ENCODE measurements around the gene FOXP1.

Gene FOXP1

DNA sequence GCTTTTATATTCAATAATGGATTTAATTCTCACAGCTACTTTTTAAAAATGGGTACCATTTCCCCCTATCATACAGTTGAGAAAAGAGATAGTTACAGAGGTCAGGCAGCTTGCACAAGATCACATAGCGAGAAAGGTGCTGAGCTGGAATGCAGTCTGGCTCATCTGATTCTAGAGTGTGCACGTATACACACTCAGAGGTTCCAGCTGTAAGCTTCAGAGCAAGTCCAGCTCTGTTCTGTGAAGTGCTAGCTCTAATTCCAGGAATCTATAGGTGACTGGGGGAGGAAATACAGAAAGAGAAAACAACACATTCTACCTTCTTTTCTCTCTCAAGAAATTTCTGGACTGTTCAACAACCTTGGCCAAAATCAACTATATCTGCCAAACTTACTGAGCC lies 318.7 kb downstream of the FOXP1 start:
- Histone ChIP-seq H3K27me3 (ENCODE audit: control insufficient read depth in 2 of 2, insufficient read depth in 2 of 2, low read length in 2 of 2) (no peaks in the 10 kb centered on the region), H3K9me3 (ENCODE audit: control insufficient read depth in 2 of 2, low read length in 2 of 2) (no peaks in the 10 kb centered on the region), H3K9ac (ENCODE audit: low read depth in 1 of 2, low read length in 2 of 2) (no peak overlapping the region), H3K27ac (ENCODE audit: low read depth in 2 of 2, low read length in 2 of 2) (no peak overlapping the region), H3K4me3 (ENCODE audit: low read length in 2 of 2) (no peak overlapping the region), H3K4me1 (ENCODE audit: control insufficient read depth in 2 of 2, insufficient read depth in 2 of 2, low read length in 2 of 2) (no peaks in the 10 kb centered on the region), H3K36me3 (ENCODE audit: control insufficient read depth in 2 of 2, insufficient read depth in 2 of 2, low read length in 2 of 2) (no peaks in the 10 kb centered on the region)

DNA sequence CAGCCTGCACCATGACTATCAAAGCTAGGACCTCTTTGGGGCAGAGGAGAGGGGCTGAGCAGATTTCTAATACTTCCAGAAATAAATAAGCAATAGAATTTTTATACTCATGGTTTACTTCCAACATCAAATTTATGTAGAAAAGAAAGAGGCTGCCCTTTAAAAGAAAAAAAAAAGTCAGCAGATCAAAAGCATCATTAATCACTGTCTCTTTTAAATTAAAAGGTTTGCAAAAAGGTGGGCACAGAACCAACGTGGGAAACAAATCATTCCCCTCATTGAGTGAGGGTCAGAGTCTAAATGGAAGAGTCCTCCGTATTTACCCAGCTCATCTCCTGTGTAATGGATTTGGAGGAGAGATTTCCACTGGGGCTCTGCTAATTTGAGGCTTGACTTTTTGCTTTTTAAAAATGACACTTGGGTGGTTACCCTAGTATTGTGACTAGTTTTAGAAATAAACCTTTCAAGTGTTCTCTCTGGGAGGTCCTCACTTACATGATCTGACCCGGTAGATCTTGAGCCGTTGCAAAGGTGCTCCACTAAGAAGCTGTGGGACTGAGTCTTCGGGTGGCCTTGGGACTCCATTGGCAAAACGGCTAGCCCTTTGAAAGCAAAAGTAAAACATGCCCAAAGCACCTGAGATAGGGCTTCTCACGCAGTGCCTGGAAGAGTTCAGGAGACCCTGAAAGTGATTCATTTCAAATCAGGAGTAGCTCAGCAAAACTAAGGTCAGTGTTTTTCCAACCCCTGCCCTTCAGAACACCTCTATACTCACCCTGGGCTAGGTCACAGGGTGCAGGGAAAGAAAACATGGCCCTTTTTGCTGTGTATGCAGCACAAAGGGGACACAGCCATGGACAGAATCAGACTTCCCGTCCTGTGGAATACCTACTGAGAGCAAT lies 320.9 kb downstream of the FOXP1 start:
- no peak overlapping the region for H3K27ac ChIP-seq (ENCODE audit: low read depth in 2 of 2, low read length in 2 of 2)
- peaks cover 3 to 4% of the 10 kb centered on the region in 2 donors for H3K4me1 ChIP-seq (ENCODE audit: control insufficient read depth in 2 of 2, insufficient read depth in 2 of 2, low read length in 2 of 2)
- H3K9me3 ChIP-seq (ENCODE audit: control insufficient read depth in 2 of 2, low read length in 2 of 2) = no peaks in the 10 kb centered on the region
- H3K27me3 ChIP-seq (ENCODE audit: control insufficient read depth in 2 of 2, insufficient read depth in 2 of 2, low read length in 2 of 2) = no peaks in the 10 kb centered on the region
- no peak overlapping the region for H3K4me3 ChIP-seq (ENCODE audit: low read length in 2 of 2)
- H3K9ac ChIP-seq (ENCODE audit: low read depth in 1 of 2, low read length in 2 of 2) = no peak overlapping the region
- no peaks in the 10 kb centered on the region for H3K36me3 ChIP-seq (ENCODE audit: control insufficient read depth in 2 of 2, insufficient read depth in 2 of 2, low read length in 2 of 2)

- Histone ChIP-seq H3K4me1 (ENCODE audit: control insufficient read depth in 2 of 2, insufficient read depth in 2 of 2, low read length in 2 of 2) (peaks cover 3 to 4% of the 10 kb centered on the region in 2 donors), H3K36me3 (ENCODE audit: control insufficient read depth in 2 of 2, insufficient read depth in 2 of 2, low read length in 2 of 2) (no peaks in the 10 kb centered on the region), H3K9ac (ENCODE audit: low read depth in 1 of 2, low read length in 2 of 2) (no peak overlapping the region), H3K4me3 (ENCODE audit: low read length in 2 of 2) (no peak overlapping the region), H3K27ac (ENCODE audit: low read depth in 2 of 2, low read length in 2 of 2) (no peak overlapping the region), H3K9me3 (ENCODE audit: control insufficient read depth in 2 of 2, low read length in 2 of 2) (no peaks in the 10 kb centered on the region), H3K27me3 (ENCODE audit: control insufficient read depth in 2 of 2, insufficient read depth in 2 of 2, low read length in 2 of 2) (no peaks in the 10 kb centered on the region)
Observed at GRCh38 chr3:71260782-71261181, 322.7 kb downstream of the FOXP1 start.

- Histone ChIP-seq H3K9me3 (ENCODE audit: control insufficient read depth in 2 of 2, low read length in 2 of 2) (no peaks in the 10 kb centered on the region), H3K9ac (ENCODE audit: low read depth in 1 of 2, low read length in 2 of 2) (no peak overlapping the region), H3K27me3 (ENCODE audit: control insufficient read depth in 2 of 2, insufficient read depth in 2 of 2, low read length in 2 of 2) (no peaks in the 10 kb centered on the region), H3K36me3 (ENCODE audit: control insufficient read depth in 2 of 2, insufficient read depth in 2 of 2, low read length in 2 of 2) (no peaks in the 10 kb centered on the region), H3K4me1 (ENCODE audit: control insufficient read depth in 2 of 2, insufficient read depth in 2 of 2, low read length in 2 of 2) (peaks cover 6 to 15% of the 10 kb centered on the region in 2 donors), H3K27ac (ENCODE audit: low read depth in 2 of 2, low read length in 2 of 2) (peak overlapping the region; percentile 20 to 28), H3K4me3 (ENCODE audit: low read length in 2 of 2) (no peak overlapping the region)
Observed at GRCh38 chr3:71258526-71258925, 325.0 kb downstream of the FOXP1 start.

- H3K9ac ChIP-seq (ENCODE audit: low read depth in 1 of 2, low read length in 2 of 2) = no peak overlapping the region
- peaks cover 6 to 15% of the 10 kb centered on the region in 2 donors for H3K4me1 ChIP-seq (ENCODE audit: control insufficient read depth in 2 of 2, insufficient read depth in 2 of 2, low read length in 2 of 2)
- H3K27ac ChIP-seq (ENCODE audit: low read depth in 2 of 2, low read length in 2 of 2) = peak overlapping the region; percentile 20 to 28
- no peak overlapping the region for H3K4me3 ChIP-seq (ENCODE audit: low read length in 2 of 2)
- H3K36me3 ChIP-seq (ENCODE audit: control insufficient read depth in 2 of 2, insufficient read depth in 2 of 2, low read length in 2 of 2) = no peaks in the 10 kb centered on the region
- no peaks in the 10 kb centered on the region for H3K27me3 ChIP-seq (ENCODE audit: control insufficient read depth in 2 of 2, insufficient read depth in 2 of 2, low read length in 2 of 2)
- no peaks in the 10 kb centered on the region for H3K9me3 ChIP-seq (ENCODE audit: control insufficient read depth in 2 of 2, low read length in 2 of 2)
Observed at GRCh38 chr3:71258116-71258515, 325.4 kb downstream of the FOXP1 start.

GRCh38 chr3:71255498-71255897 lies 328.0 kb downstream of the FOXP1 start:
- no peak overlapping the region for H3K9ac ChIP-seq (ENCODE audit: low read depth in 1 of 2, low read length in 2 of 2)
- no peak overlapping the region for H3K27ac ChIP-seq (ENCODE audit: low read depth in 2 of 2, low read length in 2 of 2)
- no peaks in the 10 kb centered on the region for H3K36me3 ChIP-seq (ENCODE audit: control insufficient read depth in 2 of 2, insufficient read depth in 2 of 2, low read length in 2 of 2)
- H3K4me1 ChIP-seq (ENCODE audit: control insufficient read depth in 2 of 2, insufficient read depth in 2 of 2, low read length in 2 of 2) = peaks cover 6 to 15% of the 10 kb centered on the region in 2 donors
- H3K27me3 ChIP-seq (ENCODE audit: control insufficient read depth in 2 of 2, insufficient read depth in 2 of 2, low read length in 2 of 2) = no peaks in the 10 kb centered on the region
- H3K9me3 ChIP-seq (ENCODE audit: control insufficient read depth in 2 of 2, low read length in 2 of 2) = no peaks in the 10 kb centered on the region
- no peak overlapping the region for H3K4me3 ChIP-seq (ENCODE audit: low read length in 2 of 2)

DNA sequence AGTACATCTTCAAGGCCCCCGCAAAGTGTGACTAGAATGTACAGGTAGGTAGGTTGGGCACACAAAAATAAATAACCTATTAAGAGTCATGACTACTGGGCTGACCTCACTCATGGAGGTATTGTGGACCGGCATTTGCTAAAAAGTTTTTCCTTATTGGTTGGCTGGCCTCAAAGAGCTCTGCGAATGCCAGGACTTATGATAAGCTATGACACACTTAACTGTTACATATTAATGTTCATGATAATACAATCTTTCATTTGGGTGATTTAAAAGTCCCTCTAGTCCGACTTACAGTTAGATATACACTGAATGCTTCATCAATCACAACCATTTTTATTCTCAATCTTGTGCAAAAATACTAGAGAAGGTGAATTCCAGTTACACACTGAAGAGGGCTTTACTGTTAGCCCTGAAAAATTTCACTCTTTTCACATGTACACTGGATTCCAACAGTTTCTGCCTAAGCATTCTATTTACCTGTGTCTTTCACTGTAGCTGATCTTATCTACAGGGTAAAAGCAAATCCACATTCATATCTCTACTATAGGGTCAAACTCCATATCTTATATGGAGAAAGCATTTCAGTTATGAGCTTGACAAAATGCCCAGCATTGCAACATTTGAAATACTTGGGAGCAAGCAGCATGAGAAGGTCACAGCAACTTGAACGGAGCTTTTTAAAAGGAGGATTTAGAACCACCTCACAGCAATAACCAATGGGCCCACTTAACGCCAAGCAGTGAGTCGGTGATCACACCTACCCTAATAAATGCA lies 329.1 kb downstream of the FOXP1 start:
- no peaks in the 10 kb centered on the region for H3K27me3 ChIP-seq (ENCODE audit: control insufficient read depth in 2 of 2, insufficient read depth in 2 of 2, low read length in 2 of 2)
- no peaks in the 10 kb centered on the region for H3K9me3 ChIP-seq (ENCODE audit: control insufficient read depth in 2 of 2, low read length in 2 of 2)
- H3K9ac ChIP-seq (ENCODE audit: low read depth in 1 of 2, low read length in 2 of 2) = no peak overlapping the region
- peak overlapping the region; percentile 38 to 55 for H3K27ac ChIP-seq (ENCODE audit: low read depth in 2 of 2, low read length in 2 of 2)
- H3K4me1 ChIP-seq (ENCODE audit: control insufficient read depth in 2 of 2, insufficient read depth in 2 of 2, low read length in 2 of 2) = peaks cover 7 to 15% of the 10 kb centered on the region in 2 donors
- no peaks in the 10 kb centered on the region for H3K36me3 ChIP-seq (ENCODE audit: control insufficient read depth in 2 of 2, insufficient read depth in 2 of 2, low read length in 2 of 2)
- no peak overlapping the region for H3K4me3 ChIP-seq (ENCODE audit: low read length in 2 of 2)

DNA sequence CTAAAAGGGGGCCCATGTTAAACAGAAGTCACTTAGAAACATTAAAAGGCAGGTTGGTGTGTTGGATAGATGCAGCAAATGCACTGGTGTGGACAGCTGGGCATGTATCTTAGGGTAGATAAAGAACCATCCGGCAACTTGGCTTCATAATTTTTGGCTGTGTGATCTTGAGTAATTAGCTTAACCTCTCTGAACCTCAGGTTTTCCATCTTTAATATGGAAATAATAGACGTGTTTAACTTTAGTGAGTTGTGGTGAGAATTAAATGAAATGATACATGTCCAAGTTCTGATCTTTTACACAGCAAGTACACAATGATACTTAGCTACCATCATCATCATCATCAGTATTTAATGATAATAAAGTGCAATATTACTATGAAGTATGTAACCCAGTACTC lies 330.4 kb downstream of the FOXP1 start:
- Histone ChIP-seq H3K4me3 (ENCODE audit: low read length in 2 of 2) (no peak overlapping the region), H3K27me3 (ENCODE audit: control insufficient read depth in 2 of 2, insufficient read depth in 2 of 2, low read length in 2 of 2) (no peaks in the 10 kb centered on the region), H3K4me1 (ENCODE audit: control insufficient read depth in 2 of 2, insufficient read depth in 2 of 2, low read length in 2 of 2) (peaks cover 11 to 12% of the 10 kb centered on the region in 2 donors), H3K27ac (ENCODE audit: low read depth in 2 of 2, low read length in 2 of 2) (no peak overlapping the region), H3K9ac (ENCODE audit: low read depth in 1 of 2, low read length in 2 of 2) (no peak overlapping the region), H3K36me3 (ENCODE audit: control insufficient read depth in 2 of 2, insufficient read depth in 2 of 2, low read length in 2 of 2) (no peaks in the 10 kb centered on the region), H3K9me3 (ENCODE audit: control insufficient read depth in 2 of 2, low read length in 2 of 2) (no peaks in the 10 kb centered on the region)

DNA sequence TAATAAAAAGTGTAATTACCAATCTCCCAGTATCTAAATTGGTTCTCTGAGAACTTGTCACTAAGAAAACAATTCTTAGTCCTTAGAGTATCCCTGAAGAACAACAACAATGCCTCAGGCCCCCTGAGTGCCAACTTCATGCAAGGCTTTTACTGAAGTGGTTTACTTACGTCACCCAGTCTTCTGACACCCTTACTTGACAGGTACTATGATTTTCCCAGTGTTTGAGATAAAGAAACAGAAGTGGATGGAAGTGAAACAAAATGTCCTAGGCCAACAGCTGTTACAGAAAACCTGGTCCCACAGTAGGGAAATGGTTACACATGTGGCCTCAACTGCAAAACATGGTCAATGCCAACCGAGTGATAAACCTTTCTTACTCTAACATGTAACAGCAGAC lies 331.1 kb downstream of the FOXP1 start:
- Histone ChIP-seq H3K27me3 (ENCODE audit: control insufficient read depth in 2 of 2, insufficient read depth in 2 of 2, low read length in 2 of 2) (no peaks in the 10 kb centered on the region), H3K36me3 (ENCODE audit: control insufficient read depth in 2 of 2, insufficient read depth in 2 of 2, low read length in 2 of 2) (no peaks in the 10 kb centered on the region), H3K4me3 (ENCODE audit: low read length in 2 of 2) (no peak overlapping the region), H3K9ac (ENCODE audit: low read depth in 1 of 2, low read length in 2 of 2) (no peak overlapping the region), H3K27ac (ENCODE audit: low read depth in 2 of 2, low read length in 2 of 2) (no peak overlapping the region), H3K9me3 (ENCODE audit: control insufficient read depth in 2 of 2, low read length in 2 of 2) (no peaks in the 10 kb centered on the region), H3K4me1 (ENCODE audit: control insufficient read depth in 2 of 2, insufficient read depth in 2 of 2, low read length in 2 of 2) (peaks cover 11 to 15% of the 10 kb centered on the region in 2 donors)

DNA sequence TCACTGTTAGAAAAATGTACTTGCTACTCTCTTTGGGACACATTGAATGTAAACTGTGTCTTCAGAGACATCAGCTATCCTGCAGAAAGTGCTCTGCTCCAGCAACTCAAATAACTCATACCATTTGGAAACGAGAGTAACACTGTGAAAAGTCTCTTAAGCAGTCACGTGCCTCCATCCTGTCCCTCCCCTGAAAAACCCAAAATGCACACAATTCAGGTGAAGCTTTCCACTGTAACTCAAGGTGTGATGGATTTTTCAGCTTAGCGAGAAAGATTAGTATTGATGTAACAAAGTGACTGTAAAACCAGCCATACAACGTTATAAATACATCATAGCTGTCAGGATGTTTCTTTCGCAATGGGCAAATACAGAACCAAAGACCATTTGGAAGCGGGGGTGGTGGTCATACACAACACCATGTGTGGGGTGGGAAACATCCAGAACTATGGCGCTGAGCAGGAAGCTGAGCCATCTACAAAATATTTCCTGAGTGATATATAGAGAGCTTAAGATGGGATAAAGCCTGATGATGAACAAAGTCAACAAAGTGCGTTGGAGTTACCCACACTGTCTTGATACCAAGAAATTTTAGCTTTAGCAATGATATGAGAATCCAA lies 332.3 kb downstream of the FOXP1 start:
- Histone ChIP-seq H3K27ac (ENCODE audit: low read depth in 2 of 2, low read length in 2 of 2) (no peak overlapping the region), H3K4me3 (ENCODE audit: low read length in 2 of 2) (no peak overlapping the region), H3K36me3 (ENCODE audit: control insufficient read depth in 2 of 2, insufficient read depth in 2 of 2, low read length in 2 of 2) (no peaks in the 10 kb centered on the region), H3K27me3 (ENCODE audit: control insufficient read depth in 2 of 2, insufficient read depth in 2 of 2, low read length in 2 of 2) (no peaks in the 10 kb centered on the region), H3K4me1 (ENCODE audit: control insufficient read depth in 2 of 2, insufficient read depth in 2 of 2, low read length in 2 of 2) (peaks cover 11 to 15% of the 10 kb centered on the region in 2 donors), H3K9ac (ENCODE audit: low read depth in 1 of 2, low read length in 2 of 2) (no peak overlapping the region), H3K9me3 (ENCODE audit: control insufficient read depth in 2 of 2, low read length in 2 of 2) (no peaks in the 10 kb centered on the region)

Data from mucosa of rectum (tissue), 2 donors.